ENCODE measurements around the gene INPP5A.
"Not testable (repeated sequence)": the region's sequence is repeated elsewhere in the genome, so short reads cannot be mapped to it uniquely, and the experiment has no call there.

INPP5A gene

GRCh38 chr10:132793871-132794849 is 256.6 kb downstream of the INPP5A start:
- DNase-seq = no peak

- DNase-seq = no peak
Observed at GRCh38 chr10:132796846-132797245, 259.3 kb downstream of the INPP5A start.

DNA sequence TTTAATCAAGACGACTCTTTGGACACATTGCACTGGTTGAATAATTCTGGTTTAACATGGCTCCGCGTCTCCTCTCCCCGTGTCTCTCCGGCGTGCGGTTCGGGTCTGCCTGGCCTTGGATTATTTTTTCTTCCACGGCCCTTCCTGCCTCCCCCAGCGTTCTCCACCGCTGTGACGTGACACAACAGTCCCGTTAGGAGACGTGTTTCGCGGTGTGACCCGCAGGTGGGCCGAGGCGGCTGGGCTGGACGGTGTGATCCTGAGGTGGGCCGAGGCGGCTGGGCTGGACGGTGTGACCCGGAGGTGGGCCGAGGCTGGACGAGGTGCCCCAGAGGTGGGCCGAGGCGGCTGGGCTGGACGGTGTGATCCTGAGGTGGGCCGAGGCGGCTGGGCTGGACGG is 260.4 kb downstream of the INPP5A start:
- not testable (repeated sequence) for DNase-seq

- DNase-seq = no peak
Observed at GRCh38 chr10:132798403-132798802, 260.8 kb downstream of the INPP5A start.

DNA sequence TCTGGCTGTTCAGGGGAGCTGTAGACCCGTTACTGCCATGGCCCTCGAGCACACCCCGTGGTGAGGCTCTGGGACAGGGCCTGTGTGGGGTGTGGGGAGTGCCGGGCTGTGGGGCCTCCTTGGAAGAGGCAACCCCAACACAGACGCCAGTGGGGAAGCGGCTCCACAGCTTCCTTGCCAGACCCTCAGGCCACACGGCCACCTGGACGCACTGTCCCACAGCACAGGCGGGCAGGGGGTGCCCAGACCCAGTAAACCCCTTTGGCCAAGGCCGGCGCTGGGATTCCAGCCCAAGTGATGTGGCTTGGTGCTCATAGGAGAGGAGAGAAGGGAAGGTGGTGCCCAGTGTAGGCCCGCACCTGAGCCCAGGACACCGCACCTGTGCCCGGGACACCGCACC is 261.3 kb downstream of the INPP5A start:
- no peak for DNase-seq

GRCh38 chr10:132799865-132800264 is 262.3 kb downstream of the INPP5A start:
- DNase-seq = no peak

DNA sequence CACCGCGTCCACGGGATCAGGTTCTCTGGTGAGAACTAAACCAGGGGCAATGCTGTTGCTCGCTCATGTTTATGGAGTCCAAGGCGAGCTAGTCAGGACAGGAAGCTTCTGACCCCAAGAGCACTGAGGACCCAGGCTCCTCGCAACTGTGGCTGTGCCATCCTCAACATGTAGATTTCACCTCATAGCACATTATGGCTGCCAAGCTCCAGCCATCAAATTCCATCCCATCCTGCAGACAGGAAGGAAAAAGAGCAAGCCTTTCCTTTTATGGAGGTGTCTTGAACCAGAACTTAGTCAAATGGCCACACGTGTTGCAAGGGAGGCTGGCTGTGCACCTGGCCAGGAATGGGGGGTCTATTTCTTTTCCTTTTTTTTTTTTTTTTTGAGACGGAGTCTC is 264.5 kb downstream of the INPP5A start:
- DNase-seq = no peak

DNA sequence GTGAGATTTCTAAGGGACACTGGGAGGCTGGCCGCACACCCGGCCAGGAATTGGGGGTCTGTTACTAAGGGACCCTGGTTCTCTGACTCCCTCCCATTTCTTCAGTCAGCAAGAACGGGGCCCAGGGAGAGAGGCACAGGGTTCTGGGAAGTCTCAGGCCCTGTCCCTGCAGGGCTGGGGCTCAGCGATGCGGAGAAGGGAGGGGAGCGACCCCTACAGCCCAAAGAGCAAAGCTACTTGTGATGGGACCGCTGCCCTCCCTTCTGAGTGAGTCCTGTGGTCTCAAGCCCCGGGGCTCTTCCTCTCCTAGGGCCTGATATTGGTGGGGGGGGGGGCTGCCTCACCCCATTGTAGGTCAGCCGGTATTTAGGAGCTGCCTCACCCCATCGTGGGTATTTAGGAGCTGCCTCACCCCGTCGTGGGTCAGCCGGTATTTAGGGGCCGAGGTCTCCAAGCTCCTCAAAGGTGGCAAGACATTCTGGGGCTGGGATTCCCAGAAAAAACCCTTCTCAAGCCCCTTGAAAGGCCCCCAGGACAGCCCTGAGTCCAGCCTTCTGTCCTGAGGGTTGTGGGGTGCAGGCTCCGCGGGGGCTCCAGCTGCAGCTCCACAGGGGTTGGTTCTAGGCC is 265.2 kb downstream of the INPP5A start:
- DNase-seq = no peak

- no peak for DNase-seq
Observed at GRCh38 chr10:132803416-132804210, 266.0 kb downstream of the INPP5A start.

DNA sequence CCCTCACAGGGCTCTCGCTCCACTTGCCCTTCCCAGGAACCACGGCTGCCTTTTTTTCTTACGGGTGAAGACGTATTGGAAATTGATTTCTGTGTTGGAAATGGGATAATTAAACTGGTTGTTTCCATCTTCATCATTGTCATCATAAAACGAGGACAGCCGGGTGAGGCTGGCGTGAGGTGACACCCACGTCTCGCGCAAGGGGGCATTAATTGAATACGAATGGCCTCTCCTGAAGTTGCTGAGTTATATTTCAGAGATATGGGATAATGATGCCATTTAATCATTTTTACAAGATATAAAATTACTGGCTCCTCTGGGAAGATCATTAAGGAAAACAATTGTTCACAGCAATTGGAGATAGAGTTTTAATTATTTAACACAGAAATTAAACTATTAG is 266.7 kb downstream of the INPP5A start:
- DNase-seq = no peak

DNA sequence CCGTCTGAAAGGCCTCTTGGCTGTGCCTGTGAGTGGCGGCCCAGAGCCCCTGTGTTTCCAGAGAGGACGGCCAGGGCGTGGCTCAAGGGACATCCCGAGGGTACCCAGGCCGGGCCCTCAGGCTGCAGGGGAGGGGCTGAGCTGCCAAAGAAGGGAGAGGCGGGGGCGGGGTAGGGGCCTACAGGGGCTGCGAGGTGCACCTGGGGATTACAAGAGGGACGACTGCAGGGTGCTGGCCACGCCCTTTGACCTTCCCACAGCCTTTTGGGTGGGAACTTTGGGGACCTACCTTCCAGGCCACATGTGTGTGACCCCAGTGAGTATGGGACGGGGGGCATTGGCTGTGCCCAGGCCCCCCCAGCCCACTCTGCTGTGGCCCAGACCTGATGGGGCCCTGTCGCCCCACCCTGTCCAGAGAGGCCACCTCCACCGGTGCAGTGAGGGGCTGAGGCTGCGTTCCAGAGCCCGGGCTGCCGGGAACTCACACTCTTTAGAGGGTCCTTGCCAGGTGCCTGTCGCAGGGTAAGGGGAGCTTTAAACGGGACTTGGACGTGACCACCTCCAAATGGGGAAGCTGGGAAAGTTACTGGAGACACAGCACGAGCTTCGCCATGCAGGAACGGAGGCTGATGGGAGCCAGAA is 267.3 kb downstream of the INPP5A start:
- no peak for DNase-seq

DNA sequence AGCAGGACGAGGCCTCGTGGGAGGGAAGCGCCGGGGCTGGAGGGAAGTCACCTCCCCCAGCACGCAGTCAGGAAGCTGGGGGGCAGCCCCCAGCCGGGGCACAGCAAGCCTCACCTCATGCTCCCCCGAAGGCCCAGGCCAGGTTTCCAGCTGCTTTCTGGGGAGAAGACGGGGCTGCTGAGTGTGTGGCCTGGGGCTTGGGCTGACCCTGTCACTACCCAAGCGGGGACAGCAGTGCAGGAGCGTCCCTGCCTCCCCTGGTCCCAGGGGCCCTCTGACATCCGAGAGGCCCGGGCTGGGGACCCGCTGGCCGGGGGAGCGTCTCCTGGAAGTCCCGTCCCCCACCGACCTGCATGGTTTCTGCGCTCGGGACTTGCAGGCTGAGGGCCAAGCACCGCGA is 268.0 kb downstream of the INPP5A start:
- DNase-seq = no peak

GRCh38 chr10:132806110-132806509 is 268.5 kb downstream of the INPP5A start:
- no peak for DNase-seq

GRCh38 chr10:132806561-132807003 is 269.0 kb downstream of the INPP5A start:
- no peak for DNase-seq

GRCh38 chr10:132807621-132808049 is 270.0 kb downstream of the INPP5A start:
- no peak for DNase-seq

- DNase-seq = no peak
Observed at GRCh38 chr10:132808383-132809231, 271.0 kb downstream of the INPP5A start.

- no peak for DNase-seq
Observed at GRCh38 chr10:132809232-132810140, 271.9 kb downstream of the INPP5A start.

DNA sequence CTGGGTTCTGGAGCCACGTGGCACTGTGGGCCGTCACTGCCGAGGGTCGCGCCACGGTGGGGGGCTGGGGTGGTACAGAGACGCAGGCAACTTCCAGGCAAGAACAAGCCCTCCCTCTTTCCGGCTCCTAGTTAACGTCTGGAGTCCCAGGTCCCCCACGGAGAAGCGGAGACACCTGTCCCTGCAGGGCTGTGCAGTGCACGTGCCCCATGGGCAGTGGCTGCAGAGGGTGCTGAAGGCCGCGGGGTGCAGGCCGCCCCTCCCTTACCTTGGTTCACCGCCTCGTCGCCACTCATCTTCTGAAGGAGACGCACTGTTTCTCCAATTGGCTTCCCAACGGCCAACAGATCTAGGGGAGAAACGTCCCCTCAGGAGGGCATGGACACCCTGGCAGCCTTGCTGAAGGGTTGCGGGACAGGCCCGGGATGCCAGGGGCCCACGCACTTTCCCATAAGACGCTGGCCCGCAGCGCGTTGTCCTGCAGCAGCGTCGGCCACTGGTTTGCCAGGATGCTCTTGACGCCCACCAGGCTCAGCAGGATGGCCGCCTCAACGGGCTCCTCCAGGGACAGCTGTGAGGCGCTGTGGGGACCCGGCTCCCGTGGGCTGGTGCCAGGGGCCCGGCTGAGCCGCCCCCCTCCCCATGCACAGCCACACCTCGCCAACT is 272.7 kb downstream of the INPP5A start:
- DNase-seq = no peak

DNA sequence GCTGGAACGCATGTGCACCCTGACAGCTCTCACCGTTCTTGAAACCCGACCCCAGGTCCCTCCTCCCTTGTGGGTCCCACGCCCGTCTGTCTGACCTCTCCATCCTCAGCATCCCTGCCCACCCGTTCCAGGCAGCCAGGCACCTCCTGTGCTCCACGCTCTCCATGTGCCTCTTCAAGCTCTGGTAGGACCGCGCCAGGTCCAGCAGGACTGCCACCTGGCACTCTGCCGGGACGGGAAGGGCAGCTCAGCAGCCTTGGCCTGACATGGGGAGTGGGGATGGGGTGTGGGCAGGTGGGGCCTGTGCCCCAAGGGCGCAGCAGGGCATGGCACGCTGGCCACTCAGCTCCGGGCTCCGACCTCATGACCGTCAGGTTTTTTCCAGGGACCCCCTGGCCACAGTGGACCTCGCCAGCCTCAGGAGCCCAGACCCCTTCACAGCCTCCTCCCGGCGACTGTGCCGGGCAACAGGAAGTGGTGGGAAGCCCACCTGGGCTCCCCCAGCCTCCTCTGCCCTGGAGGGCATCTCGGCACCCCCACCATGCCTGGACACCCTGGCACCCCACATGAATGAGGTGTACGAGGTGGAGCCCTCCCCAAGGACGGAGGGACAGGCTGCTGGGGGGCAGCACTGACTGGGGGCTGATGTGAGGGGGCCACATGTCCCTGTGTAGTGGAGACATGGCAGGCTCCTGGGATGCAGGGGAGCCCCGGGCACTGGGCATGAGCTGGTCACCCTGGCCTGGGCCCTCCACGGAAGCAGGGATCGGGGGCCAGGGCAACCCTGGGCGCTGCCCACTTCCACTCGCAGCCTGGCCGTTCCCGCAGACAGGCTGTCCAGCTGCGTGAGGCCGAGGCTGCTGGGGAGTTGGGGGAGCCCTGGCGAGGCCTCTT is 273.5 kb downstream of the INPP5A start:
- no peak for DNase-seq
